RWPE1 (cell line): ENCODE results near the gene TMEM38A.

Experiments
- CTCF ChIA-PET: fragments of 350-600 bp; sonication (Branson Sonifier 250); formaldehyde crosslinking; extraction: SDS; loops from one replicate; lab custom pipeline; 2021; lab: Yijun Ruan, JAX
- POLR2A ChIA-PET: fragments of 400-600 bp; formaldehyde crosslinking; extraction: SDS; loops from one replicate; lab custom pipeline; 2020; ENCODE audit warnings: antibody characterized with exemption; ENCODE audit not compliant: low non-redundant PET; lab: Yijun Ruan, JAX
- DNase-seq: peaks from one replicate; pipeline ENCODE4 v3.0.0; 2012; ENCODE audit warnings: low spot score
- H3K27ac ChIP-seq: fragments of 450-650 bp; 2 replicates; pipeline ENCODE4 v1.5.1; 2017
- TF ChIP-seq, protein P1 (sequence below): fragments of 450-650 bp; conservative IDR thresholded peaks from 2 replicates; pipeline ENCODE4 v1.5.1; 2017; ENCODE audit warnings: low read depth, mild to moderate bottlenecking

TMEM38A gene

DNA sequence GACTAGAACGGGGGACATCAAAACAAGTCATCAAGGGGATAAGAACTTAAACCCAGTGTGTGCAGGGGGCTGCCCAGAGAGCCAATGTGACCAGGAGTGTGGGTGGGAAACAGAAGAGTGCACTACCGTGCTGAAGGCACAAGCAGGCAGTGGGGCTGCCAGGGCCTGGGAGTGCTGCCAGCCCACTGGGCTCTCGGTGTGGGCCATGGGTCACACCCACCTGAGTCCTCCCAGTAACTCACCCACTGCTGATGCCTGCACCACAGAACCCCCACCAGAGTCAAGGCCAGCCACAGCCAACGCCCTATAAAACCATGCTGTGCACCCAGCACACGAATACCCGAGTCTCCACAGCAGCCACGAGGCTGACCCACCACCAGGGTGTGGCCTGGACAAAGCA is 41.5 kb upstream of the TMEM38A start:
- DNase-seq, result no peak
- peak overlapping the region; percentile 30 for H3K27ac ChIP-seq
- POLR2A ChIA-PET, result interaction anchor here (0.7 kb wide), 1 partner anchor 38 kb away, joined by 3 read pairs; no protein-coding TSS in a partner anchor
- TF ChIP-seq, protein P1, sequence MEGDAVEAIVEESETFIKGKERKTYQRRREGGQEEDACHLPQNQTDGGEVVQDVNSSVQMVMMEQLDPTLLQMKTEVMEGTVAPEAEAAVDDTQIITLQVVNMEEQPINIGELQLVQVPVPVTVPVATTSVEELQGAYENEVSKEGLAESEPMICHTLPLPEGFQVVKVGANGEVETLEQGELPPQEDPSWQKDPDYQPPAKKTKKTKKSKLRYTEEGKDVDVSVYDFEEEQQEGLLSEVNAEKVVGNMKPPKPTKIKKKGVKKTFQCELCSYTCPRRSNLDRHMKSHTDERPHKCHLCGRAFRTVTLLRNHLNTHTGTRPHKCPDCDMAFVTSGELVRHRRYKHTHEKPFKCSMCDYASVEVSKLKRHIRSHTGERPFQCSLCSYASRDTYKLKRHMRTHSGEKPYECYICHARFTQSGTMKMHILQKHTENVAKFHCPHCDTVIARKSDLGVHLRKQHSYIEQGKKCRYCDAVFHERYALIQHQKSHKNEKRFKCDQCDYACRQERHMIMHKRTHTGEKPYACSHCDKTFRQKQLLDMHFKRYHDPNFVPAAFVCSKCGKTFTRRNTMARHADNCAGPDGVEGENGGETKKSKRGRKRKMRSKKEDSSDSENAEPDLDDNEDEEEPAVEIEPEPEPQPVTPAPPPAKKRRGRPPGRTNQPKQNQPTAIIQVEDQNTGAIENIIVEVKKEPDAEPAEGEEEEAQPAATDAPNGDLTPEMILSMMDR, result no peak
- CTCF ChIA-PET, result no interaction called here

DNA sequence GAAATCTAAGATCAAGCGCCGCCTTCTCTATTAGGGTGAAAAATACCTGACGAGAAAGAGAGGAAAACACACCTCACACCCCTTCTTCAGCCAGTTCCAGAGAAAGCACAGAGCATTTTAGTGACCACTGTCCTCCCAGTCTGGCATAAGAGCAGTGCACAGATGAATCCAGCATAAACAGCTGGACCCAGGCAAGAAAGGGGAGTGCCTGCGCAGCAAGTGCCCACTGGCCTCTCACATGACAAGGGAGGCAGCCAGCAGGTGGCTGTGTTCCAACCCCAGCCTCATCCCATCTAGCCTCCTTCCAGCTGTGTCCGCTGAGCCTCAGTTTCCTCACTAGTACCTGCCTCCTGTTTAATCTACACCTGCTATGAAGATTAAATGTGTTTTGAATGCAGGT is 40.9 kb upstream of the TMEM38A start:
- POLR2A ChIA-PET, result interaction anchor here (0.6 kb wide), 1 partner anchor 10 kb away, joined by 3 read pairs; no protein-coding TSS in a partner anchor
- CTCF ChIA-PET, result no interaction called here
- TF ChIP-seq, protein P1, result no peak
- H3K27ac ChIP-seq, result peak overlapping the region; percentile 30
- DNase-seq, result no peak

DNA sequence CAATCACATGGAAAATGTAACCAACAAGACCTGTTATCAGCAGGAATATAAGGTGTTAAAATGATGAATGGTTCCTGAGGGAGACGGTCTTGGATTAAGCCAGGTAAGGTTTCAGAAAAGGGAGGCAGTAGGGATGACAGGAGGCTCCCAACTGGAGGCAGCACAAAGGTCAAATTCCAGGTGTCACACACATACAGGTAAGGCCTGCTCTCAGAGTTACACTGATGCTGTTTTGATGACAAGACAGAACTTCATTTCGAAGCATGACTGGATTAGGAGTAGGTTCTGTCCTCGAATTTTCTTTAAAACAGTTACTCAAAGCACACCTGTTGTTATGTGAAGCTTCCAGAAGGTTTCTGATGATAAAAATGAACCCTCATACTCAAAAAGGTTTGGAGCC is 40.4 kb upstream of the TMEM38A start:
- POLR2A ChIA-PET, result interaction anchor here (0.6 kb wide), 1 partner anchor 11 kb away, joined by 3 read pairs; no protein-coding TSS in a partner anchor
- DNase-seq, result no peak
- CTCF ChIA-PET, result interaction anchor here (0.6 kb wide), 1 partner anchor 193 kb away, joined by 3 read pairs; no protein-coding TSS in a partner anchor
- H3K27ac ChIP-seq, result peak overlapping the region; percentile 30
- TF ChIP-seq, protein P1, result no peak

DNA sequence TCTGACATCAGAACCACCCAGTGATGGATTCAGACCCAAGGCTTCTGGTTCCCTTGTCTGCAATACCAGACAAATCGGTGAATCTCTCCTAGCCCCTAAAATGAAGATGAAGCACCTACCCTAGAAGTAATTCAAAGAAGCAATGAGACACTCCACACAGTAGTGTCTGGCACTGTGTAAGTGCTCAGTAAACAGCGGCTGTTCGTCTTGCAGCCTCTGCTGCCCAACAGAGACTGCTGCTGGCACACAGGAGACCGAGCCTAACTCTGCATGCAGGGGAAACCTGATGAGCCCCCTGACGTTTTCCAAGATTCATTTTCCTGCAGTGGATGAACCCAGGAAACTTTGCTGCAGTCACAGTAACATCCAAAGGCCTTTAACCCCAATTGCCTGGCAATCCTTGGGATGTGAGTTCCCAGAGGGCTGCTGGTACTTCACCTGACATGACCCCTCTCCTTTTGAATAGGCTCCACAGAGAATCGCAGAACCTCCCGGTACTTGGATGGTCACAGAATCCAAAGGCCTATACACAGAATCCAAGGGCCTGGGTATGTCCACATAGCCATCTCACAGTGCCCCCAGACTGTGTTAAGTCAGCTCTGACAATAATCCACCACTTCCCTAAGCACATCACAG is 39.7 kb upstream of the TMEM38A start:
- CTCF ChIA-PET, result no interaction called here
- TF ChIP-seq, protein P1, result no peak
- no peak overlapping the region for H3K27ac ChIP-seq
- DNase-seq, result no peak
- POLR2A ChIA-PET, result no interaction called here

DNA sequence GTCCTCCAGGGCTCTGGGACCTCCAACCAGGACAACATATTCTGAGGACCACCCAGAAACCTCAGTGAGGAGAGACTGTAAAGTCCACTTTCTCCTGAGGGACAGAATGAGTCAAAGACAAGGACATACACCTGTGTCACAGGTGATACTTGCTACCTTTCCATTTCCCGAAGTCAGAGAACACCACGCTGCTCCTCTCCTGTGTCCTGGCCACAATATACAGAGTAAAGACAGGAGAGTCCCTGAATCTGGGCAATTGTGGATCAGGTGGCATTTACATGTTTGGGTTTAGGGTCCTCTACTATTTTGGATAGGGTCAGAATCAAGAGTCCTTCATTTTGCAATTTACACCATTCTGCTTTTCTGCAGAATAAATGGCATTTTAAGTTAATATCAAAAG is 37.9 kb upstream of the TMEM38A start:
- CTCF ChIA-PET, result no interaction called here

DNA sequence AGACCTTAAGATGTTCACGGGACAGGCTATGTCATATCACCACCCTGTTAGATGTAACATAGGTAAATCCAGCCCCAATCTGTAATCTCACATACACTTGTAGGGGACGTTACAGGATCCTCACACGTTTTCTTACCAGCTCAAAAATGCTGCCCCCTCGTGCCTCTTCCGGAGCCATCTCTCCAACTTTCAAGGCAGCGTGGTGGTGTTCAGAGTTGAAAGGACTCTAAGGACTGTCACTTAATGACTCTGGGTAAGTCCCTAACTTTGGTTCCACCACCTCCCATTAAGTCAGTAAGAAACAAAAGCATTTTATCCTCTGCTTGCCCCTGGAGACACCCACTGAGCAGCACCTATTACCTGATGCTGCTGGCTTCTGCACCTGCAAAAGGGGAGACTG is 37.4 kb upstream of the TMEM38A start:
- TF ChIP-seq, protein P1, result no peak
- no peak overlapping the region for H3K27ac ChIP-seq
- CTCF ChIA-PET, result no interaction called here
- POLR2A ChIA-PET, result no interaction called here
- DNase-seq, result no peak

More for the DNA sequence above, 37.9 kb upstream of the TMEM38A start:
- TF ChIP-seq, protein P1, result no peak
- DNase-seq, result no peak
- POLR2A ChIA-PET, result no interaction called here
- H3K27ac ChIP-seq, result no peak overlapping the region
